ENCODE results near the gene MYOM3.
A peak's percentile ranks its signal among the peaks of the same experiment; 100 is the strongest.
"Not testable (repeated sequence)": the region's sequence is repeated elsewhere in the genome, so short reads cannot be mapped to it uniquely, and the experiment has no call there.

Gene MYOM3

DNA sequence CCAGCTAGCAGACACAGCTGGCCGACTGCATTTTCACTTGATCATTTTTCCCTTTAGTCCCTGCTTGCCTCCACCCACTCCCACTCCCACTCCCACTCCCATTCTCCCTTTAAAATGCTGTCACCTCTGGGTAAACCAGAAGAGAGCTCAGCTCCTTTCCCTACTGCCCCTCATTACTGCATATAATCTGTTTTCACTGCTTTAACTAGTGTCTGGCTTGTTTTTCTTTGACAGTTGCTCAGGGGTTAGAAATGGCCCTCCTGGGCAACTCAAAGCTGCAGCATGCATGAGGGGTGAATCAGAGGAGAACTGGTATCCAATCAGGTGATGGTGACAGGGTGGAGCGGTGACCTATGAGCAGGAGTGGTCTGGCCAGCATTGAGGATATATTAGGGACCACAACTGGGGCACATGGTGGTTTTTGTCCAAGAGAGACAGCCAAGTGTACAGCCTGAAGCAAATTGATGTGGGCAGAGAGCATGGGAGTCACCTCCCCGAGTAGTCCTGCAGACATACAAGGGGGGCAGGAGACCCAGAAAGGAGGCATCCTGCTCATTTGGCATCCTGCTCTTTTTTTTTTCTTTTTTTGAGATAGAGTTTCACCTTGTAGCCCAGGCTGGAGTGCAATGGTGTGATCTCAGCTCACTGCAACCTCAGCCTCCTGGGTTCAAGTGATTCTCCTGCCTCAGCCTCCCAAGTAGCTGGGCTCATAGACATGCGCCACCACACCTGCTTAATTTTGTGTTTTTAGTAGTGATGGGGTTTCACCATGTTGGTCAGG is 89.2 kb downstream of the MYOM3 start:
- DNase-seq: no peak

GRCh38 chr1:24021403-24022266 is 90.3 kb downstream of the MYOM3 start:
- DNase-seq: no peak

GRCh38 chr1:24020470-24020869 is 91.5 kb downstream of the MYOM3 start:
- no peak for DNase-seq

- DNase-seq: no peak
These were observed 91.9 kb downstream of the MYOM3 start for GRCh38 chr1:24020025-24020424.

DNA sequence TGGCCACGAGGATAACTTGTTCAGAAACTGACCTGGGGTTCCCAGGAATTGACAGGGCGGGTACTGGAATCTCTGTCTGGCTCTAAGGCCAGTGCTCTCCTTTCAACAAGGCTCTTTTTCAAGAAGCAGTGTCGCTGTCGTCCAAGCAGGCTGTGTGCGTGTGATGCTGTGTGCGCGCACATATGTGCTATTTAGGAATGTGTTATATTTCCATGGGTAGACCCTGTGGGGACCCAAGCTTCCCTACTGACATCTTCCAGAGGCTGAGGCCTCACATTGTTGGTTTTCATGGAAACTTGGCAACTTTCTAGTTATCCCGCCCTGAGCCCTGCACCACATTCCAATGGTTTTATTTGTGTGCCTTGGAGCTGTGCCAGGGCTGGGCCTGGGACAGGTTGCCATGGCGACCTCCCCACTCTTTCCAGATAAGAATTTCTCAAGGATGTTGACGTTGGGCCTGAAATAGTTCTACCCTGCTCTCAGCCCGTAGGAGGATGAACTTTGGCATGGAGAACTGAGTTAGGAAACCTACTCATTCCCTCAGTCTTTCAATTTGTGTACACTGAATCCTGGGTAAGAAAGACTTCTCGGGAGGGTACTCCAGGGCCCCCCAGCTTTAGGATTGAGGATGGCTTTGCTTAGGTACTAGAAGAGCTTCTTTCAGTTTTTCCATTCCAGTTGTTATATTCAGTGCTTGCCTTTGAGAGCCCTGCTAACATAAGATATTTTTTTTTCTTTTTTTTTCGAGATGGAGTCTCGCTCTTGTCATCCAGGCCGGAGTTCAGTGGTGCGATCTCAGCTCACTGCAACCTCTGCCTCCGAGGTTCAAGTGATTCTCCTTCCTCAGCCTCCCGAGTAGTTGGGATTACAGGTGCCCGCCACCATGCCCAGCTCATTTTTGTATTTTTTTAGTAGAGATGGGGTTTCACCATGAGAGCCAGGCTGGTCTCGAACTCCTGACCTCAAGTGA is 93.0 kb downstream of the MYOM3 start:
- DNase-seq: no peak

GRCh38 chr1:24015221-24016210 is 96.4 kb downstream of the MYOM3 start:
- no peak for DNase-seq

- DNase-seq: not testable (repeated sequence)
These were observed 99.1 kb downstream of the MYOM3 start for GRCh38 chr1:24012878-24013277.

DNA sequence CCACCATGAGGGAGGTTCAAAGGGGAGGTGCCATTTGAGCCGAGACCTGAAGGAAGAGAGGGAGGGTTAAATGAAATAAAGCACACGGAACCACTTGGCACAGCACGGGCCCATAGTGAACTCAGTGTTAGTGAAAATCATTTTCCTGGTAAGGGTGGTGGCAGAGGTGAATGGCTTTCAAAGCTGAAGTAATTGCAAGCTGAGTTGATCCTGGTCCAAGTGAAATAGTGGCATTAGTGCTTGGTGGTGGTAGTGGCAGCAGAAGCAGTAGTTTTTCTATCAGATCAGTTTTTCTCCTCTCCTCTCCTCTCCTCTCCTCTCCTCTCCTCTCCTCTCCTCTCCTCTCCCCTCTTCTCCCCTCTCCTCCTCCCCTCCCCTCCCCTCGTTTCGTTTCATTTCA is 101.3 kb downstream of the MYOM3 start:
- no peak for DNase-seq

GRCh38 chr1:24009406-24009805 is 102.5 kb downstream of the MYOM3 start:
- no peak for DNase-seq

- peak; percentile 89 for DNase-seq
These were observed 103.3 kb downstream of the MYOM3 start for GRCh38 chr1:24008574-24009184.

DNA sequence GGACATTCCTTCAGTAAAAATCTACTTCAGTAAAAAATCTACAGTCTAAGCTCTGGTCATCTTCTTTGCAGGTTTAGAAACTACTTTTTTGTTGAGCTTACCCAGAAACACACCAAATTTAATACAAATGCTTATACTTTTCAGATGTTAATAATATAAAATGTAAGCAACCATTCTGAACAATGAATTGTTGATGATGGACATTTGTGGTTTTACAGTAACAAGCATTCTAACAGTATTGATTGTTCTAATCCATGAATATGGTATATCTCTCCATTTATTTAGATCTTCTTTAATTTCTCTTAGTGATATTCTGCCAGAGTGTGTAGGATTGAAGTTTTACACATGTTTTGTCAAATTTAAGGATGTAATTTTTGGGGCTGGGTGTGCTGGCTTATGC is 104.9 kb downstream of the MYOM3 start:
- DNase-seq: no peak

All from NCI-H2171 treated with DMSO at 0.1 percent for 48 hours (cell line).